Fibroblast of lung (primary cell): ENCODE results near the gene ADCY9. TPM values are rescaled to one million over a fixed set of nuclear protein-coding genes. Genes with fewer than 3 reads are reported as not detected.
A peak's percentile ranks its signal among the peaks of the same experiment; 100 is the strongest.

ENCODE experiments used
- DNase-seq, 2 donors: peaks; one replicate each; pipeline versions ENCODE4 v3.0.0 to v3.0.0-alpha.2; 2010; ENCODE audit warnings: low read depth in 2 of 2
- H2AFZ ChIP-seq: 2 replicates; pipeline ENCODE4 v1.5.1; 2012; ENCODE audit warnings: low read length, control low read depth, inconsistent platforms
- H3K27ac ChIP-seq: 2 replicates; pipeline ENCODE4 v1.5.1; 2011; ENCODE audit warnings: low read length, control low read depth; ENCODE audit not compliant: insufficient read depth
- H3K27me3 ChIP-seq: 2 replicates; pipeline ENCODE4 v1.5.1; 2011; ENCODE audit warnings: mild to moderate bottlenecking, low read length; ENCODE audit not compliant: control insufficient read depth, insufficient read depth
- H3K36me3 ChIP-seq: 2 replicates; pipeline ENCODE4 v1.5.1; 2011; ENCODE audit warnings: low read length; ENCODE audit not compliant: control insufficient read depth, insufficient read depth
- H3K4me1 ChIP-seq: 2 replicates; pipeline ENCODE4 v1.5.1; 2011; ENCODE audit warnings: low read length; ENCODE audit not compliant: control insufficient read depth, insufficient read depth; ENCODE audit errors: extremely low read depth
- H3K4me2 ChIP-seq: 2 replicates; pipeline ENCODE4 v1.5.1; 2011; ENCODE audit warnings: low read length, control low read depth; ENCODE audit not compliant: insufficient read depth; ENCODE audit errors: extremely low read depth
- H3K4me3 ChIP-seq, 4 experiments: fragments of 200-600 bp in 1 of 4; sonication (generic) in 1 of 4; replicated peaks in 1 of 4; 2 replicates each; pipeline ENCODE4 v1.5.1; 2011 to 2016; ENCODE audit warnings: low read length in 4 of 4, low read depth in 3 of 4, mild to moderate bottlenecking in 3 of 4, control low read depth in 2 of 4, inconsistent platforms in 1 of 4, mixed read lengths in 1 of 4; ENCODE audit not compliant: insufficient read depth in 1 of 4; ENCODE audit errors: control extremely low read depth in 1 of 4
- H3K79me2 ChIP-seq: 2 replicates; pipeline ENCODE4 v1.5.1; 2012; ENCODE audit warnings: mild to moderate bottlenecking, low read length, inconsistent platforms; ENCODE audit not compliant: control insufficient read depth, insufficient read depth
- H3K9ac ChIP-seq: 2 replicates; pipeline ENCODE4 v1.5.1; 2011; ENCODE audit warnings: mild to moderate bottlenecking, low read length, control low read depth; ENCODE audit not compliant: insufficient read depth
- H3K9me3 ChIP-seq: 2 replicates; pipeline ENCODE4 v1.5.1; 2012; ENCODE audit warnings: low read depth, low read length; ENCODE audit not compliant: control insufficient read depth, insufficient read depth
- H4K20me1 ChIP-seq: 2 replicates; pipeline ENCODE4 v1.5.1; 2011; ENCODE audit warnings: low read length; ENCODE audit not compliant: control insufficient read depth, insufficient read depth; ENCODE audit errors: extremely low read depth
- EZH2 ChIP-seq: IDR thresholded peaks from 2 replicates; pipeline ENCODE4 v1.5.1; 2012; ENCODE audit warnings: low read length, control low read depth, mild to moderate bottlenecking; ENCODE audit errors: missing control alignments
- polyA plus RNA-seq, 2 donors: library from polyadenylated mRNA; depleted of rRNA in 1 of 2; stranded (reverse) in 1 of 2; unstranded in 1 of 2; fragments of >200 nt; gene quantifications; 2 replicates each; pipeline ENCODE4 v1.2.1, GENCODE V29; 2011 to 2012; ENCODE audit warnings: missing spikeins in 1 of 2
- total RNA-seq: library from RNA; depleted of rRNA; stranded (reverse); fragments of >200 nt; gene quantifications from 2 replicates; pipeline ENCODE4 v1.2.1, GENCODE V29; 2014
- TF ChIP-seq, protein P1 (sequence below), 2 donors: IDR thresholded peaks in 1 of 2; conservative IDR thresholded peaks in 1 of 2; 1 replicate in 1 of 2; 2 replicates in 1 of 2; pipeline ENCODE4 v1.5.1; 2011 to 2012; ENCODE audit warnings: low read length in 2 of 2, control low read depth in 1 of 2, inconsistent platforms in 1 of 2, low read depth in 1 of 2, mild to moderate bottlenecking in 1 of 2

The ADCY9 gene
- total and polyA plus RNA-seq, 2 donors (not counting 1 experiment from before 2014, with no cell fraction given): 22.1 to 37.0 TPM

DNA sequence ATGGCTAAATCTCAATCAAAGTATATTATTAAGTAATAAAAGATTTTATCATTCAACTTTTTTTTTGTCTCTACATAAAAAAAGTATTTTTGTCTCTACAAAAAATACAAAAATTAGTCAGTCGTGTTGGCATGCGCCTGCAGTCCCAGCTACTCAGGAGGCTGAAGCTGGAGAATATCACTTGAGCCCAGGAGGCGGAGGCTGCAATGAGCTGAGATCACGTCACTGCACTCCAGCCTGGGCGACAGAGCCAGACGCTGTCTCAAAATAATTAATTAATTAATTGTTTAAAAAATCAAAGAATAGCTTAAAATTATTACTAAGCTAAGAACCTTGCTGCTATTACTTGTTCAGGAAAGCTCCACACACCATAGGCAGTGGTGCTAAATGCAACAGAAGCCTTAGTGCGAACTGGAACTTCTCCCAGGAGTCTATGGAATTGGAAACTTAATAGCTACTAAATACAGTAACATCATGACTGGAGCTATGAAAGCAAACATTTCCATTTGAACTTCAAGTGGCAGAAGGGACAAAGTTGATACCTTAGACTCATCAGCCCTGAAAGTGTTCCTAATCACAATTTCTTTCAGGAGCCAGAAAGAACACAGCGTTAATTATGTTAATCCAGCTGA is 22.6 kb downstream of the ADCY9 start:
- Histone ChIP-seq H4K20me1 (no peaks in the 10 kb centered on the region), H3K4me1 (peaks cover 8% of the 10 kb centered on the region), H3K4me3 (no peak overlapping the region), H3K4me2 (peak overlapping the region; percentile 7), H3K9me3 (no peaks in the 10 kb centered on the region), H3K79me2 (peaks cover 12% of the 10 kb centered on the region), H2AFZ (no peak overlapping the region), H3K27me3 (no peaks in the 10 kb centered on the region), H3K27ac (no peak overlapping the region), H3K36me3 (no peaks in the 10 kb centered on the region), H3K9ac (no peak overlapping the region)
- DNase-seq: no peak
- TF ChIP-seq, protein P1, sequence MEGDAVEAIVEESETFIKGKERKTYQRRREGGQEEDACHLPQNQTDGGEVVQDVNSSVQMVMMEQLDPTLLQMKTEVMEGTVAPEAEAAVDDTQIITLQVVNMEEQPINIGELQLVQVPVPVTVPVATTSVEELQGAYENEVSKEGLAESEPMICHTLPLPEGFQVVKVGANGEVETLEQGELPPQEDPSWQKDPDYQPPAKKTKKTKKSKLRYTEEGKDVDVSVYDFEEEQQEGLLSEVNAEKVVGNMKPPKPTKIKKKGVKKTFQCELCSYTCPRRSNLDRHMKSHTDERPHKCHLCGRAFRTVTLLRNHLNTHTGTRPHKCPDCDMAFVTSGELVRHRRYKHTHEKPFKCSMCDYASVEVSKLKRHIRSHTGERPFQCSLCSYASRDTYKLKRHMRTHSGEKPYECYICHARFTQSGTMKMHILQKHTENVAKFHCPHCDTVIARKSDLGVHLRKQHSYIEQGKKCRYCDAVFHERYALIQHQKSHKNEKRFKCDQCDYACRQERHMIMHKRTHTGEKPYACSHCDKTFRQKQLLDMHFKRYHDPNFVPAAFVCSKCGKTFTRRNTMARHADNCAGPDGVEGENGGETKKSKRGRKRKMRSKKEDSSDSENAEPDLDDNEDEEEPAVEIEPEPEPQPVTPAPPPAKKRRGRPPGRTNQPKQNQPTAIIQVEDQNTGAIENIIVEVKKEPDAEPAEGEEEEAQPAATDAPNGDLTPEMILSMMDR (conservative IDR thresholded peaks at IDR 0.05 in 1 of 2, IDR thresholded peaks at IDR 0.05 in 1 of 2; ENCODE audit: low read depth in 1 of 2, low read length in 2 of 2): no peak
- TF ChIP-seq EZH2: no peak

DNA sequence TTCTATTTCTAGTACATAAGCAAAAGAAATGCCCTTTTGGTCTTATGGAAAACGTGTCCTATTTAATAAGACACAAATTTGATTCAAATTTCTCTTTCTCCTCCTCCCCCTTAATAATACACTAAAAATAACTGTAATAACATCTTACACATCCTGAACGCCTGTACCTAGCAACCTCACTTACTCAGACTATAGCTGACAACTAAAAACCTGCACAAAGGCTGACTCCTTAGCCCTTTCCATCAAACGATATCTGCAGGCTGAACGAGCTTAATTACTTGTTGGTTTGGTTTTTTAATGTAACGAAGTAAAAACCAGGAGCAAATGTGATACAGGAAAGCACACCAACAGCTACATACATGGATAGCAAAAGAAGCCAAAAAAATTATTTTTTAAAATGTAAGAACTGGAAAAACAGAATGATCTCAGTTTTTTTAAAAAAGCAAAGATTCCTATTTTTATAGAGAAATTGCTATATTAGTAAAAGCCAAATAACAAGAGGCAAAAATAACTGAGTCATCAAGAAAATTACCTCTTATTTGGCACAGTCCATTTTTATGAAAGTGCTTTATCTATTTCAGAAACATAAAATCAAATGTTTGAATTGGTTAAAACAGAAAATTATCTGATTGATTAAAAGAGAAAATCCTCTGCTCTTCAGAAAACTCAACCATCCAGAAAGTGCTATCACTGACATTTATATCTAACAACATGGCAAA is 23.5 kb downstream of the ADCY9 start:
- no peak for DNase-seq
- Histone ChIP-seq H3K36me3 (no peaks in the 10 kb centered on the region), H3K27me3 (no peaks in the 10 kb centered on the region), H3K4me3 (no peak overlapping the region), H3K79me2 (peaks cover 12% of the 10 kb centered on the region), H2AFZ (no peak overlapping the region), H3K4me1 (peaks cover 3% of the 10 kb centered on the region), H3K4me2 (no peak overlapping the region), H3K9ac (no peak overlapping the region), H3K9me3 (no peaks in the 10 kb centered on the region), H3K27ac (no peak overlapping the region), H4K20me1 (no peaks in the 10 kb centered on the region)
- TF ChIP-seq, protein P1 (conservative IDR thresholded peaks at IDR 0.05 in 1 of 2, IDR thresholded peaks at IDR 0.05 in 1 of 2; ENCODE audit: low read depth in 1 of 2, low read length in 2 of 2): no peak
- TF ChIP-seq EZH2: no peak

DNA sequence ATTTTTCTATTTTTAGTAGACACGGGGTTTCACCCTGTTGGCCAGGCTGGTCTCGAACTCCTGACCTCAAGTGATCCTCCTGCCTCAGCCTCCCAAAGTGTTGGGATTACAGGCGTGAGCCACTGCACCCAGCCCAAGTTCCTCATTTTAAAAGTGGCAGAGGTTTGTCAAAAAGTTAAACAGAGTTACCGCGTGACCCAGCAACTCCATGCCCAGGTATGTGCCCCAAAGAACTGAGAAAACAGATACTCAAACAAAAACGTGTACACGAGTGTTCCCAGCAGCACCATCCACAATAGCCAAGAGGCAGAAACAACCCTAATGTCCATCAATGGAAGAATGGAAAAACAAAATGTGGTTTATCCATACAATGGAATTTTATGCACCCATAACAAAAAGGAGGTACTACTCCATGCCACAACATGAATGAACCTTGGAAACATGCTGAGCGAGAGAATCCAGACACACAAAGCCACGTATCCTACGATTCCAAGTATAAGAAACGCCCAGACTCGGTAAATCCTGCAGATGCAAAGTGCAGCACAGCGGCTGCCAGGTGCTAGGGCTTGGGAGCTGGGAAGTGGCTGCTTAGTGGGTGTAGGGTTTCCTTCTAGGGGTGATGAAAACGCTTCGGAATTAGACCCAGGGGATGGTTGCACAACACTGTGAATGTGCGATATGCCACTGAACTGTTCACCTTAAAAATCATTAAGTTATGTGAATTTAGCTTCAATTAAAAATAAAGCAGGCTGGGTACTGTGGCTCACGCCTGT is 24.8 kb downstream of the ADCY9 start:
- Histone ChIP-seq H2AFZ (no peak overlapping the region), H4K20me1 (no peaks in the 10 kb centered on the region)
- no peak for TF ChIP-seq EZH2

More for the DNA sequence above, 24.8 kb downstream of the ADCY9 start:
- H3K27me3 ChIP-seq: no peaks in the 10 kb centered on the region
- H3K4me3 ChIP-seq: no peak overlapping the region
- peaks cover 10% of the 10 kb centered on the region for H3K79me2 ChIP-seq
- H3K4me2 ChIP-seq: no peak overlapping the region
- no peak overlapping the region for H3K27ac ChIP-seq
- no peaks in the 10 kb centered on the region for H3K36me3 ChIP-seq
- H3K9ac ChIP-seq: no peak overlapping the region
- H3K9me3 ChIP-seq: no peaks in the 10 kb centered on the region
- peaks cover 3% of the 10 kb centered on the region for H3K4me1 ChIP-seq
- no peak for DNase-seq
